HG03039 (cell line): ENCODE data around the gene RALB.

Source experiments
- ATAC-seq: cut with Tn5 transposase; IDR thresholded peaks from one replicate; pipeline ENCODE4 v1.9.1; 2021; ENCODE audit warnings: mild to moderate bottlenecking, moderate library complexity; ENCODE audit not compliant: unreplicated experiment

Gene RALB

GRCh38 chr2:120330946-120331822 is 78.5 kb downstream of the RALB start:
- ATAC-seq, result no peak

DNA sequence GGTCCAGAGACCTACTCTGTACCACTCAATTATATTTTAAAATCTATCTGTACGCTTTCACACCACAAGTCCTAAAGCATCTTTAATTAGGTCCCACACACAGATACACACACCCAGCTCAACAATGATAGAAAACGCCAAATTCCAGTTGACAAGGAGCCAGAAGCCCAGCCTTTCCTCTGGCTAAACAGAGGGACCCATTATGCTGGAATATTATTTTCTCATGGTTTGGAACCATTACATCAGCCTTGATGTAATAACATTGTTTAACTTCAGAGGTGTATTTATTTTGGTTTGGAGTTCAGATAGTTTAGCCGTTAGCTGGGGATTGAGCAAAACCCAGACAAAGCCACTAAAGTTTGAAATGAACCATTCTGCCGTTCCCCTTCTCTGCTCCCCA is 79.3 kb downstream of the RALB start:
- no peak for ATAC-seq

GRCh38 chr2:120332384-120332783 is 79.7 kb downstream of the RALB start:
- no peak for ATAC-seq

DNA sequence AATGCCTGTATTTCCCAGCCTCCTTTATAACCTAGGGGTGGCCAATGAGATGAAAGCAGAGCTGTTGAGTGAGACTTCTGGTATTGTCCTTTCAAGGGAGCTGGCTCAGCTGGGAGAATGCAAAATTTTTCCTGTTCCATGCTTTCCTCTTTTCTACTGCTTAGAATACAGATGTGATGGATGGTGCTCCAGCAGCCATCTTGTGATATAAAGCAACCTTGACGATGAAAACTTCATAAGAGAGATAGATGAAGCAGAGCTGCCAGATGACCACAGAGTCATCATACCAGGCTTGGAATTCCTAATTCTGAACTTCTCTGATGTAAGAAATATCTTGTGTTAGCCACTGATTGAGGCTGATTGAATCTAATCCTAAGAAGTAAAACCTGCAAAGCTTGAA is 81.4 kb downstream of the RALB start:
- ATAC-seq, result no peak

- ATAC-seq, result no peak
These were observed 84.1 kb downstream of the RALB start for GRCh38 chr2:120336749-120337148.

DNA sequence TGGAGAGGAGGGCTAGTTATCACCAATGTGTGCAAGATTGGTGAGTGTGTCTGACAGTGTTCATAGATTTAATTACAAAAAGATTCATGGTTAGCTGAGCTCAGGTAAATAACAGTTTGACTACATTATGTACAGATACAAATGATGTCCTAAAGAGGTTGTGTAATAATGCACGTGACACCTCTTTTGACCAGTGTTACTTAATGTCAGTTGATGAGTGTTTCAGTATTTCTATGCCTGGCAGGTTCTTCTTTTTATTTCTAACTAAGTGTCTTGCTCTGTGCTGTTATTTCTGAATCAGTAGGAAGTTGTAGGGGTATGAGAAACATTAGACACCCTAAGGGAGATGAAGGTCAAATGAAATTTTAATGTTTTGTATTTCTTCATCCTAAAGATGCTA is 85.4 kb downstream of the RALB start:
- no peak for ATAC-seq

DNA sequence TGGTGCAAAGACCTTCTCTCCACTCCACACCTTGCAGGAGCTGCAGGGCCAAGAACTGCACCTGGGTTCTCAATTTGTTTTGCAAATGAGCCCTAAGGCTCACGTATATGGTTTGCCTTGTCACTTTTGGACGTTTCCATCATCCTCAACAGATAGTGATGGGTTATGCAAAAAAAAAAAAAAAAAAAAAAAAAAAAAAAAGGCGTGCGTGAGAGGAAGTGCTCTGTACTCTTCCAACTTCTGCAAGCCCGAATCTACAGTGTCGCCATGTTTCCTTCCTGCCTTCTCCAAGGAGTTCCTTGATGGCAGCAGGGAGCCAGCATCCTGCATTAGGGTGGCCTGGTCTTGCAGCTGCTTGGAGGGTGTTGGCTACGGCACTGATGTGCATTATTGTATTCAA is 89.3 kb downstream of the RALB start:
- ATAC-seq, result no peak

DNA sequence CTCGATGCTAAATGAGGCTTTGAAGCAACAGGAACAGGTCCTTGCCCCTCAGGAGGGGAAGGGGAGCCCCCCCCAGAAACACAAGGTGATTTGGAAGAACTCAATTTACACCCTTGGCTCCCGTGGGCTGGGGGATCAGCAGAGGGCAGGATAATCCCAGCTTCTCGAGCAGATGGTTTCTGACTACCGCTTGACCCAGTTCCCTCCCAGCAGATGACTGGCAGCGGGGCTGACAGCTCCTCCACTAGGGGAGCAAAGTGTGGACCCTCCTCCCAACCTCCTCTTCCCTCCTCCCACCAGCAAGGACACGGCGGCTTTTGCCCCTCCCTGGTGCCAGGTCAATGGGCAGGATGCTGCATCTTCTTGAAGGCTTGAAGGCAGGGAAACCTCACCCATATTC is 89.8 kb downstream of the RALB start:
- no peak for ATAC-seq

- no peak for ATAC-seq
These were observed 90.4 kb downstream of the RALB start for GRCh38 chr2:120343100-120343432.

DNA sequence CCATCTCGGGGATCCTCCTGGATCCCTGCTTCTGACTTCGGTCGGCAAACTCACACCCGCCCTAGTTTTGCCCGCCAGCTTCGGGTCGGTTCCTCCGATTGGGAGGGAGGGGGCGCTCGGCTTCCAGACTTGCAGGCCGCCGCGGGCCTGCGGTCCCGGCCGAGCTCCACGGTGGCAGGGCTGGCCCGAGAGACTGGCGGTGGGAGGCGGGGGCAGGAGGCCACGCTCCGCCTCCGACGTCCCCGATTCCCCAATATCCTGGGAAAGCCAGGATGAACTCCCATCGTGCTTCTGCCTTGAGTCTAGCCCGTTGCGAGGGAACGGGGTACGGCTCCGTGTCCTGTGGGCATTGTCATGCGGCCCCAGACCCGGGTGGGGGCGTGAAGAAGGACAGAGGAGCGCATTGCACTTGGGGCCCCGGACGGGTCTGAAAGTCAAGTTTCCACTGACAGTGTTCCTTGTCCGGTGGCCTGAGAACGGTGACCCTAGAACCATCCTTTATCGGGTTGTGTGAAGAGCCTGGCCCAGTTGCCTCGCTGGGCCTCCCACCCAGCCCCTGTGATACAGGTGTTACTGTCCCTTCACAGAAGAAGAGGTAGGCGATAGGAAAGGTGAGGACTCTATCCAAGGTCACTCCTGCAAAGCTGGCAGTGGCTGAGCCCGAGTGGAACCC is 90.9 kb downstream of the RALB start:
- ATAC-seq, result no peak
